Stimulated activated CD8-positive, alpha-beta memory T cell treated with anti-CD3 and anti-CD28 coated beads, Interleukin-7, amount 100 ng/mL, for 48 hours (primary cell): ENCODE results near the gene ERAL1.
"Not testable (repeated sequence)": the region's sequence is repeated elsewhere in the genome, so short reads cannot be mapped to it uniquely, and the experiment has no call there.

Source experiments
- DNase-seq, 2 donors: peaks; one replicate each; pipeline ENCODE4 v3.0.0-alpha.2; 2020; ENCODE audit warnings: low read depth in 1 of 2; ENCODE audit errors: extremely low read depth in 1 of 2

Gene ERAL1

GRCh38 chr17:28849281-28849680 is 5.5 kb upstream of the ERAL1 start:
- DNase-seq = no peak

GRCh38 chr17:28853295-28853694 is 1.5 kb upstream of the ERAL1 start:
- DNase-seq = no peak

GRCh38 chr17:28855336-28855679 is 492 bp downstream of the ERAL1 start:
- DNase-seq = no peak

- no peak for DNase-seq
These were observed 1.3 kb downstream of the ERAL1 start for GRCh38 chr17:28856028-28856574.

- no peak for DNase-seq
These were observed 3.3 kb downstream of the ERAL1 start for GRCh38 chr17:28857905-28858800.

GRCh38 chr17:28858801-28859355 is 4.1 kb downstream of the ERAL1 start:
- DNase-seq = no peak

GRCh38 chr17:28860363-28860808 is 5.6 kb downstream of the ERAL1 start:
- no peak for DNase-seq

- DNase-seq = no peak
These were observed 6.8 kb downstream of the ERAL1 start for GRCh38 chr17:28861393-28862203.

GRCh38 chr17:28862561-28862960 is 7.7 kb downstream of the ERAL1 start:
- DNase-seq = no peak

- no peak for DNase-seq
These were observed 9.1 kb downstream of the ERAL1 start for GRCh38 chr17:28863953-28864352.

GRCh38 chr17:28864991-28865849 is 10.4 kb downstream of the ERAL1 start:
- DNase-seq = no peak

- no peak for DNase-seq
These were observed 11.3 kb downstream of the ERAL1 start for GRCh38 chr17:28865946-28866752.

GRCh38 chr17:28867276-28867675 is 12.5 kb downstream of the ERAL1 start:
- no peak for DNase-seq

- peak in 1 of 2 donors; percentile 35 for DNase-seq
These were observed 16.3 kb downstream of the ERAL1 start for GRCh38 chr17:28871056-28871579.

GRCh38 chr17:28873839-28874238 is 19.0 kb downstream of the ERAL1 start:
- DNase-seq = no peak

GRCh38 chr17:28874750-28875149 is 19.9 kb downstream of the ERAL1 start:
- no peak for DNase-seq

- no peak for DNase-seq
These were observed 21.2 kb downstream of the ERAL1 start for GRCh38 chr17:28875848-28876550.

- DNase-seq = not testable (repeated sequence)
These were observed 22.4 kb downstream of the ERAL1 start for GRCh38 chr17:28877150-28877711.
